HFF-Myc (cell line): ENCODE measurements around the gene RRAGB.

Experiments
- DNase-seq: peaks from one replicate; pipeline ENCODE4 v3.0.0-alpha.2; 2011; ENCODE audit warnings: low read depth; ENCODE audit errors: extremely low read depth
- H3K4me3 ChIP-seq: replicated peaks from 2 replicates; pipeline ENCODE4 v1.5.1; 2011; ENCODE audit warnings: low read depth, mild to moderate bottlenecking, control low read depth, low read length
- TF ChIP-seq, protein P1 (sequence below): IDR thresholded peaks from 2 replicates; pipeline ENCODE4 v1.5.1; 2012; ENCODE audit warnings: mild to moderate bottlenecking, low read depth, low read length, control low read depth; ENCODE audit errors: missing control alignments

RRAGB gene

DNA sequence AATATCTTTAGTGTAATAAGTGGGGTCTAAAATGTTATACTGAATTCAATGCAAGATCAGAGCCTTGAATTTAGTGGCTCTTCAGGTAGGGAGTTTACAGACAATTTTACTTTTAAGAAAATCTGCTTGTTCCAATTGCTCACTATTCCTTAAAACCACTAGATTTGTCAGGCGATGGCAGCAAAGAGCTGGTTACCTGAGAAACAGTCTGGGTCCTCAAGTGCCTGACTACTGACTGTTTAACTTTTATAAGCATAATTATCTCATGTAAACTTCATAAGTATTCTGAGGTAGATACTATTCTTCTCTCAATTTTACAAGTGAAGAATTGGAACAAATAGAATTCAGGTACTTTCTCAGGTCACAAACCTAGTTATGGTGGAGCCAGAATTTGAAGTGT lies 84.3 kb downstream of the RRAGB start:
- no peak overlapping the region for H3K4me3 ChIP-seq
- no peak for DNase-seq
- TF ChIP-seq, protein P1, sequence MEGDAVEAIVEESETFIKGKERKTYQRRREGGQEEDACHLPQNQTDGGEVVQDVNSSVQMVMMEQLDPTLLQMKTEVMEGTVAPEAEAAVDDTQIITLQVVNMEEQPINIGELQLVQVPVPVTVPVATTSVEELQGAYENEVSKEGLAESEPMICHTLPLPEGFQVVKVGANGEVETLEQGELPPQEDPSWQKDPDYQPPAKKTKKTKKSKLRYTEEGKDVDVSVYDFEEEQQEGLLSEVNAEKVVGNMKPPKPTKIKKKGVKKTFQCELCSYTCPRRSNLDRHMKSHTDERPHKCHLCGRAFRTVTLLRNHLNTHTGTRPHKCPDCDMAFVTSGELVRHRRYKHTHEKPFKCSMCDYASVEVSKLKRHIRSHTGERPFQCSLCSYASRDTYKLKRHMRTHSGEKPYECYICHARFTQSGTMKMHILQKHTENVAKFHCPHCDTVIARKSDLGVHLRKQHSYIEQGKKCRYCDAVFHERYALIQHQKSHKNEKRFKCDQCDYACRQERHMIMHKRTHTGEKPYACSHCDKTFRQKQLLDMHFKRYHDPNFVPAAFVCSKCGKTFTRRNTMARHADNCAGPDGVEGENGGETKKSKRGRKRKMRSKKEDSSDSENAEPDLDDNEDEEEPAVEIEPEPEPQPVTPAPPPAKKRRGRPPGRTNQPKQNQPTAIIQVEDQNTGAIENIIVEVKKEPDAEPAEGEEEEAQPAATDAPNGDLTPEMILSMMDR: no peak
